Sigmoid colon (tissue), 4 donors: Measurements from ENCODE around the gene PPP1R37.

ENCODE experiments used
- CTCF ChIP-seq, 4 experiments: fragments of 450-650 bp in 3 of 4; fragments of 200-600 bp in 1 of 4; IDR thresholded peaks; one replicate each; pipeline ENCODE4 v1.5.1; 2016 to 2019; ENCODE audit warnings: antibody characterized with exemption in 4 of 4, mild to moderate bottlenecking in 3 of 4, moderate library complexity in 2 of 4
- POLR2AphosphoS5 ChIP-seq, 4 donors: sonication (generic); formaldehyde crosslinking; IDR thresholded peaks; one replicate each; pipeline ENCODE4 v1.6.1; 2017; ENCODE audit warnings: antibody characterized with exemption in 4 of 4

DNA sequence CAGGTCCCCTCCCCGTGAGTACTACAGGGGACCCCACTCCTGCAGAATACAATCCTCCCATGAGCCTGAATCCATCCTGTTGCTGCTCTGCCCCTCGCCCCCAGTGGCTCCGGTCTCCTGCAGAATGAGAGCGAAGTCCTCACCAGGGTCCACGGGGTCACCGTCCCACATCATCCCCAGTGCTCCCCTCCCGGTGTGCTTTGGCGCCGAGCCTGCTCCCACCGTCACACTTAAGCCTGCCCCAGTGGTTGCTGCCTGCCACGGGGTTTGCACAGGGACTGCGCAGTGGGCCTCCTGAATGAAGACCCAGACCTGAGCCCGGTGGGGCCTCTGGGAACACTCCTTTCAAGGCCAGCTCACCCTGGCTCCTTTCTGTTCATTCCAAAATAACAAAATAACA lies 37.3 kb downstream of the PPP1R37 start:
- TF ChIP-seq CTCF (IDR thresholded peaks at IDR 0.05) (no peak), POLR2AphosphoS5 (IDR thresholded peaks at IDR 0.05) (no peak)
